Measurements from ENCODE around the gene TOLLIP.

DNA sequence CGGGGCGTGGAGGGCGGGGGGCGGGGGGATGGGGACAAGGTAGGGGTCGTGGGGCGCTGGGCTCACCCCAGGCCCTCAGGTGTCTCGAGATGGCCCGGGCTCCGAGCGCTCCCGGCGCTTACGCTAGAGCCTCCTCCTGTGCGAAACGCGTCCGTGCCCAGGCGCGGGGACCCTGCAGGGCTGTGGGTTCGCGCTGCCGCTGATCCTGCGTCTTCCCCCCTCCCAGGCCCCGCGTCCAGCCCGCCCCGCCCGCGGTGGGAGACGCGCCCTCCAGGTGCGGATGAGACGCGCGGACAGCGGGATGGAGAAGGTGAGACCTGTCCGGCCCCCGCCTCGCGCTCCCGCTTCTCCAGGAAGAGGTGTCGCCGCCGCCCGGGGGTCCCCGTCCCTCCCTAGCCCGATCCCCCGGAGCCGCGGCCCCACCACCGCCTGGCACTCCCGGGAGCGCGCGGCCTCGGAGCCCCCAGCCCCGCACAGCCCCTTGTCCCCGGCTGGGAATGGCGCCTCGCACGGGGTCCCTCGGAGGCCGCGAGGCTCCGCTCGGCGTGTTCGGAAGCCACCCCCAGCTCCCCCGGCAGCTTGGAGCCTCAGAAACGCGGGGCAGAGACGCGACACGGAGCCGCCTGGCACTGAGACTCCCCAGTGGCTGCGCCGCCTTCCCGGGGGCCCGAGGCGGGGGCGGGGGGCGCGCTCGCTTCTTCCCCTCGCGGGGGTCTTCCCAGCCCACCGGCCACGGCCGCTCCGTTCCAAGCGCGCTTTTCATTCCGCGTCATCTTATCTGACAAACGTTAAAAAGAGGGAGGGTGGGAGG, 27.6 kb upstream of the TOLLIP start:
- no peak for TF ChIP-seq TAF1 (IDR thresholded peaks at IDR 0.05; ENCODE audit: low read depth, low read length)
- no peak for TF ChIP-seq POLR2A (IDR thresholded peaks at IDR 0.05; ENCODE audit: low read depth, low read length)
- no peak for TF ChIP-seq POLR2AphosphoS5 (IDR thresholded peaks at IDR 0.05; ENCODE audit: low read depth, low read length)
- no peak for TF ChIP-seq SPI1 (IDR thresholded peaks at IDR 0.05; ENCODE audit: low read depth, low read length)
- no peak for TF ChIP-seq PAX5 (IDR thresholded peaks at IDR 0.05; ENCODE audit: insufficient read depth, low read length, severe bottlenecking)

Data from GM12891 (cell line).